Measurements from ENCODE around the gene RAD51B.
"Not testable (repeated sequence)": the region's sequence is repeated elsewhere in the genome, so short reads cannot be mapped to it uniquely, and the experiment has no call there.

Gene RAD51B

GRCh38 chr14:68241862-68242487 lies 422.4 kb downstream of the RAD51B start:
- no peak for DNase-seq

- DNase-seq: no peak
Measured at GRCh38 chr14:68243450-68244010, 424.0 kb downstream of the RAD51B start.

GRCh38 chr14:68244262-68244980 lies 424.8 kb downstream of the RAD51B start:
- DNase-seq: no peak

- DNase-seq: no peak
Measured at GRCh38 chr14:68245146-68246073, 425.8 kb downstream of the RAD51B start.

- DNase-seq: no peak
Measured at GRCh38 chr14:68246074-68246785, 426.7 kb downstream of the RAD51B start.

- DNase-seq: no peak
Measured at GRCh38 chr14:68246786-68247105, 427.2 kb downstream of the RAD51B start.

GRCh38 chr14:68247274-68247673 lies 427.7 kb downstream of the RAD51B start:
- no peak for DNase-seq

GRCh38 chr14:68247676-68248268 lies 428.2 kb downstream of the RAD51B start:
- DNase-seq: no peak

GRCh38 chr14:68248481-68249255 lies 429.1 kb downstream of the RAD51B start:
- DNase-seq: peak; percentile 32

GRCh38 chr14:68249661-68250451 lies 430.3 kb downstream of the RAD51B start:
- DNase-seq: no peak

GRCh38 chr14:68250927-68251768 lies 431.6 kb downstream of the RAD51B start:
- no peak for DNase-seq

GRCh38 chr14:68251769-68252100 lies 432.2 kb downstream of the RAD51B start:
- DNase-seq: no peak

- DNase-seq: no peak
Measured at GRCh38 chr14:68253160-68253780, 433.7 kb downstream of the RAD51B start.

- DNase-seq: no peak
Measured at GRCh38 chr14:68253878-68254528, 434.4 kb downstream of the RAD51B start.

GRCh38 chr14:68254669-68255527 lies 435.3 kb downstream of the RAD51B start:
- no peak for DNase-seq

- no peak for DNase-seq
Measured at GRCh38 chr14:68255693-68256178, 436.2 kb downstream of the RAD51B start.

GRCh38 chr14:68257969-68258368 lies 438.4 kb downstream of the RAD51B start:
- DNase-seq: no peak

- DNase-seq: not testable (repeated sequence)
Measured at GRCh38 chr14:68258995-68259394, 439.4 kb downstream of the RAD51B start.

Measured in GDM1 (cell line).